ENCODE data around the gene TBC1D16.

DNA sequence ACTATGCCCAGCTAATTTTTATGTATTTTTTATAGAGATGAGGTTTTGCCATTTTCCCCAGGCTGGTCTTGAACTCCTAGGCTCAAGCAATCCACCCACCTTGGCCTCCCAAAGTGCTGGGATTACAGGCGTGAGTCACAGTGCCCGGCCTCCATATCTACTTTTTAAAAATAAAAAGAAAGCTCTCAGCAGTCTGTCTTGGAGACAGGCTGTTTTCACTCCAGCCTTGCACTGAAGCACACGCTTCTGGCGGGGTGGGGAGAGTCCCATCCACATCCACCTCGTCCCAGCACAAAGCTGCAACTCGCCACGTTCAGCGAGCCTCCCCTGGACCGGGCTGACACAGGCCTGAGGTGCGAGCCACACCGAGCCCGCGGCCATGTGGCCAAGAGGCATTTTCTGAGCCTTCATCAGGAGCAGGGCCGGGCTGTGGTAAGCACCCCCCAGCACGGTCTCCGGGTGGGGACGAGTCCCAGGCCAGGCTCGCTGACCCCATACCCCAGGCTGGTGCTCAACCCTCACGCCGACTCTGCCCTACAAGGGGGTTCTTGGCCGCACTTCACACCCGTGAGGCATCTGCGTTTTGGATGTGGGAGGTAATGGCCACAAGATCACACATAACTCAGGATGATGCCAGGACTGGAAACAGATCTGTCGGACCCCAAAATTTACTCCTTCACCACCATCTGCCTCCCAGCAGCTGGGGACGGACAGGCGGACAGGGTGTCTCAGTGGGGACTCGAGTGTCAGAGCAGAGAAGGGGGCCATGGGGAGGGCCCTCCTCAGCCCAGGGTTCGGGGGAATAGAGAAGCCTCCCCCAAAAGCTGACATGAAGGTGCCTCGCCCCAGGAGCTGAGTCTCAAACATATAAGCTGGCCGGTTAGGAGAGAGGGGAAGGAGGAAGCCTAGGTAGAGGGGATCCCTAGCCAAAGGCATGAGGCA, 28.6 kb downstream of the TBC1D16 start:
- TF ChIP-seq EP300 (IDR thresholded peaks at IDR 0.05; ENCODE audit: borderline replicate concordance in 1 of 2, control insufficient read depth in 1 of 2, low read depth in 2 of 2, low read length in 2 of 2) (no peak), SP1 (IDR thresholded peaks at IDR 0.05; ENCODE audit: low read depth, low read length) (no peak), POLR2A (IDR thresholded peaks at IDR 0.05; ENCODE audit: low read depth, low read length) (no peak), EZH2 (IDR thresholded peaks at IDR 0.05; ENCODE audit: borderline replicate concordance, control insufficient read depth, low read depth, low read length) (no peak), NFYA (IDR thresholded peaks at IDR 0.05; ENCODE audit: borderline replicate concordance, low read depth, low read length) (no peak), EGR1 (IDR thresholded peaks at IDR 0.05; ENCODE audit: borderline replicate concordance in 1 of 2, low read depth in 2 of 2, low read length in 2 of 2) (no peak), MYC (IDR thresholded peaks at IDR 0.05; ENCODE audit: insufficient read depth, insufficient read length, insufficient replicate concordance, low read length, severe bottlenecking) (no peak), HDAC6 (IDR thresholded peaks at IDR 0.05; ENCODE audit: unreplicated experiment) (no peak), POLR2AphosphoS5 (IDR thresholded peaks at IDR 0.05; ENCODE audit: low read length) (no peak)
- TF ChIP-seq, protein P1, sequence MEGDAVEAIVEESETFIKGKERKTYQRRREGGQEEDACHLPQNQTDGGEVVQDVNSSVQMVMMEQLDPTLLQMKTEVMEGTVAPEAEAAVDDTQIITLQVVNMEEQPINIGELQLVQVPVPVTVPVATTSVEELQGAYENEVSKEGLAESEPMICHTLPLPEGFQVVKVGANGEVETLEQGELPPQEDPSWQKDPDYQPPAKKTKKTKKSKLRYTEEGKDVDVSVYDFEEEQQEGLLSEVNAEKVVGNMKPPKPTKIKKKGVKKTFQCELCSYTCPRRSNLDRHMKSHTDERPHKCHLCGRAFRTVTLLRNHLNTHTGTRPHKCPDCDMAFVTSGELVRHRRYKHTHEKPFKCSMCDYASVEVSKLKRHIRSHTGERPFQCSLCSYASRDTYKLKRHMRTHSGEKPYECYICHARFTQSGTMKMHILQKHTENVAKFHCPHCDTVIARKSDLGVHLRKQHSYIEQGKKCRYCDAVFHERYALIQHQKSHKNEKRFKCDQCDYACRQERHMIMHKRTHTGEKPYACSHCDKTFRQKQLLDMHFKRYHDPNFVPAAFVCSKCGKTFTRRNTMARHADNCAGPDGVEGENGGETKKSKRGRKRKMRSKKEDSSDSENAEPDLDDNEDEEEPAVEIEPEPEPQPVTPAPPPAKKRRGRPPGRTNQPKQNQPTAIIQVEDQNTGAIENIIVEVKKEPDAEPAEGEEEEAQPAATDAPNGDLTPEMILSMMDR (IDR thresholded peaks at IDR 0.05 in 2 of 3, conservative IDR thresholded peaks at IDR 0.05 in 1 of 3; ENCODE audit: control insufficient read depth in 2 of 3, extremely low read depth in 1 of 3, insufficient read depth in 1 of 3, low read depth in 3 of 3, low read length in 3 of 3), result no peak

All from GM12878 (cell line).